HG02973 (cell line): ENCODE results near the gene IL32.
A peak's percentile ranks its signal among the peaks of the same experiment; 100 is the strongest.

ENCODE experiments used
- ATAC-seq: cut with Tn5 transposase; IDR thresholded peaks from one replicate; pipeline ENCODE4 v1.9.1; 2021; ENCODE audit warnings: moderate library complexity; ENCODE audit not compliant: unreplicated experiment

IL32 gene

GRCh38 chr16:3065069-3065741 is at the start of gene IL32:
Gene IL32, plus strand, starts transcription at chr16:3065640. Its CDS starts 172 bp downstream, at chr16:3065812.
- ATAC-seq: no peak

GRCh38 chr16:3015865-3016521 is 49.4 kb upstream of the IL32 start:
- no peak for ATAC-seq

- ATAC-seq: no peak
Observed at GRCh38 chr16:3017344-3017743, 48.1 kb upstream of the IL32 start.

GRCh38 chr16:3017794-3018506 is 47.5 kb upstream of the IL32 start, which contains the start of gene CLDN6:
Gene CLDN6, minus strand, starts transcription at chr16:3018183. Its CDS starts 2,162 bp downstream, at chr16:3016021.
- no peak for ATAC-seq

- ATAC-seq: no peak
Observed at GRCh38 chr16:3019594-3020246, 45.7 kb upstream of the IL32 start.

GRCh38 chr16:3020247-3020603 is 45.2 kb upstream of the IL32 start, which contains the start of gene TNFRSF12A:
Gene TNFRSF12A, plus strand, starts transcription at chr16:3020368. Its CDS starts 30 bp downstream, at chr16:3020398.
- no peak for ATAC-seq

GRCh38 chr16:3020604-3021448 is 44.6 kb upstream of the IL32 start:
- no peak for ATAC-seq

GRCh38 chr16:3021449-3022207 is 43.8 kb upstream of the IL32 start:
- no peak for ATAC-seq

GRCh38 chr16:3022208-3022683 is 43.2 kb upstream of the IL32 start:
- ATAC-seq: no peak

GRCh38 chr16:3022684-3023414 is 42.6 kb upstream of the IL32 start:
- no peak for ATAC-seq

GRCh38 chr16:3023415-3023668 is 42.1 kb upstream of the IL32 start:
- no peak for ATAC-seq

GRCh38 chr16:3023669-3024478 is 41.6 kb upstream of the IL32 start, which contains the start of the genes HCFC1R1 and THOC6:
Gene HCFC1R1, minus strand, starts transcription at chr16:3023942. Its CDS starts 1 bp downstream, at chr16:3023941.
Gene THOC6, plus strand, starts transcription at chr16:3024035. Its CDS starts 292 bp downstream, at chr16:3024327.
- ATAC-seq: peak; percentile 52

- no peak for ATAC-seq
Observed at GRCh38 chr16:3025032-3026002, 40.1 kb upstream of the IL32 start.

- no peak for ATAC-seq
Observed at GRCh38 chr16:3026003-3026378, 39.4 kb upstream of the IL32 start.

- no peak for ATAC-seq
Observed at GRCh38 chr16:3026609-3027488, 38.6 kb upstream of the IL32 start.

- no peak for ATAC-seq
Observed at GRCh38 chr16:3027489-3027795, 38.0 kb upstream of the IL32 start.
